DMS153 (cell line): ENCODE measurements around the gene MEN1.

Experiments
- DNase-seq: peaks from one replicate; lab custom pipeline; 2025; lab: John Stamatoyannopoulos, UW

MEN1 gene

DNA sequence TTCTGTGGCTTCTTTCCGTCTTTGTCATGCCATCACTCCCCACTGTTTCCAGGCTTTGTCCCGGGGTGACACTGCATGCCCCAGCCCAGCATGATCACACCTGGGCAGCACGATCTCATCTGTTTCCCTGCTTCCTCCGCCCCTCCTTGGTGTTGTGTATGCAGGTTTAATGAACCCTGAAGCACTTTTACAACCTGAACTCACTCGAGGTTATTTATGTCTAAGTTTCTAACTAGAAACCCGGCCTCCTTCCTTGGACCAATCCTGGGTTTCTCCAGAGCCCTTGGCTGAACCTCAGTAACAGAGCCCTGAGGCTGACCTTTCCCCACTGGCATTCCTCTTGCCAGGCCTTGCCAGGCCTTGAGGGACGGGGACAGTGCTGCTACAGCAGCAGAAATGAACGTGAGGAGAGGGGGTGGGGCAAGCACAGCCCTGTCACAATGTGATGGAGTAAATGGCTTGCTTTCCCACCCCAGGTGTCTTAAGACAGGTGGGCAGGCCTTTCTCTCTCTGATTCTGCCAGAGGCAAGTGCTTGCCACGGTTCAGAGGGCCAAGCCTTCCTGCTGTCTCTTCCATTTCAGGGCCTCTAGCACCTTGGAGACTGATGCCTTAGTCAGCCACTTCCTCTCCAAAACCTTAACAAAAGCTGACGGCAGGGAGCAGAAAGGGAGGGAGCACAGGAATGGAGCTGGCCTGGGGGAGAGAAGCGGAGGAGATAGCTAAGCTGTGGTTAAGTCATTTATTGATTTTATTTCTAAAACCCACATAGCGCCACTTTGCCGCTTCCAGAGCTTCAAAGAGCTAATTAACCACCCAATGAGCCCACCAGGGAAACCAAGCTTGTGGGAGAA lies 47.5 kb downstream of the MEN1 start:
- DNase-seq: no peak

DNA sequence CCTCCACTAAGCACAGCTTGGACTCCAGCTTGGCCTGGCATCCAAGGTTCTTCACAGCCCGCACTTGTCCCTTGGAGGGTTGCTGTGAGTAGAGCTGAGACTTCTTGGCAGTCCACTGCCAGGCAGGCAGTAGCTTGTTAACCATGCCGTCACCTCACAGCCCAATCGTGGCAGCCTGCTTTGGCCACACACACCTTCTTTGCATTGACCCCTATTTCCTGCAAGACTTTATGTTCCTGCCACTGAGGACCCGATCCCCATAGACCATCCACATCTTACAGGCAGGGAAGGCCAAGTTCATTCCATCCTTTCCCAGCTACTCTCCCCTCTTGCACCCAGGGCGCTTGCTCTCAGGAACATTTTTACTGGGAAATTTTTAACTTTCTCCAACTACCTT lies 48.1 kb downstream of the MEN1 start:
- DNase-seq: no peak

DNA sequence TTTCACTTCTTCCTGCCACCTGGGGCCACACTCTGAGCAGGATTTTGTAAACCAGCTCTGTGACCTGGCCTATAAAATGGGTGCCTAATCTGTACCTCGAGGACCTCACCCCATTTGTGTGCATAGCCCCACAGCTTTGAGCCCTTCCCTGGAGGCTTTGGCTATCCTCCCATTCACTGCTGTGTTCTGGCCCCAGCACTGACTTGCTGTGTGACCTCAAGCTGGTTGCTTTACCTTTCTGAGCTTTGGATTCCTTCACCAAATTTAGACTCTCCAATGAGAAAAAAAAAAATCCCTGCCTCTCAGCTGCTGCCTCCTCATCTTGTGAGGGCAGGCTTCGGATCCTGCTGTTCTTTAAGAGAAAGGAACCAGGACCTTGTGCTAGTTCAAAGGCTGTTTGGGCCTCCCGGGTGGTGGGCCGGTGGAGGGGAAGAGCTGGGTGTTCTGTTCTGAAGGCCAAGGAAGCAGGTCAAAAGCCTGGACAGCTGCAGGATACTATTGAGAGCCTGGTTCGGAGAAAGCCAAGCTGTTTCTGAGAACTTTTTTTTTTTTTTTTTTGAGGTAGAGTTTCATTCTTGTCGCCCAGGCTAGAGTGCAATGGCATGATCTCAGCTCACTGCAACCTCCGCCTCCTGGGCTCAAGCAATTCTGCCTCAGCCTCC lies 49.5 kb downstream of the MEN1 start:
- DNase-seq: no peak

DNA sequence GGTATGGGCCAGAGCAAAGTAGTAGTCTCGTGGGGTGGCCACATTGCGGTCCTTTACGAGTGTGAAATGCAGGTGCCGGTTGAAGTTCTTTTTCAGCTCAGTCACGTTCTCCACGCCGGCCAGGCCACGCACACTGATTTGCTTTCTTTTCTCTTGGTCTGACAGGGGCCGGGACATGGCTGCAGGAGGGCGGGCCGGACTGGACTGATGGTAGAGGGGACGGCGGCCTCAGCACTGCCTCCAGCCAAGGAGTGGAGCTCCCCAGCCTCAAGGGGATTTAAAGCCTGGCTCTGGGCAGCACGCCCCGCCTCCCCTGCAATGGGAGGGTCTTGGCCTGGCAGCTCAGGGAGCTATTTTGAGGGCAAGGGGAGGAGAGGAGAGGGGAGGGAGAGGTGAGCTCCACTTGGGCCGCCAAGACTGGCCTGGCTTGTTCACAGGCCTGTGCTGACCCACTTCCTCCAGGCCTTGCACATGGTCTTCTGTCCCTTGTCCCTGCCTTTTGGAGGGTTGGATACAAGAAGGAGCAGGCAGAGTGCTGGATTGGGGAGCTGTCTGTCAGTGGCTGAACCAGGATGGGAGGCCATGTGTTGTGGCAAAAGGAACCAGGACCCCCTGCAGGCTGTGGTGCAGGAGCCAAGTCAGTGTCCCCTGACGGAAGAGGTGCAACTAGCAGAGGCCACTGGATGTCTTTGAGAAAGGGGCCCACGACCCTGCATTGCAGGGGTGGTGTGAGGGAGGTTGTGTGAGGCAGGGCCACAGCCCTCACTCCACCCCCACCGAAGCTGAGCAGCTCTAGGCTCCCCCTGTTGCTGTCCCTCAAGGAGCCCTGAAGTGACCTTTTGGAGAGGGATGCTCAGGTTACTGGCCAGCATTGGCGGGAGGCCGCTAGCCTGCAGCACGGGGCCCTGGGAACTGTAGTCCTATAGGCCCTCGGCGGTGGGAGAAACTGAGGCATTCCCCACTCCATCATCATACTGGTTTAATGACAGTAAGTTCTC lies 50.3 kb downstream of the MEN1 start, which contains the start of gene PYGM:
Gene PYGM (minus strand): TSS at position 253 of the 998 bp plus-strand sequence. CDS start 76 bp downstream, at position 177.
- DNase-seq: no peak

DNA sequence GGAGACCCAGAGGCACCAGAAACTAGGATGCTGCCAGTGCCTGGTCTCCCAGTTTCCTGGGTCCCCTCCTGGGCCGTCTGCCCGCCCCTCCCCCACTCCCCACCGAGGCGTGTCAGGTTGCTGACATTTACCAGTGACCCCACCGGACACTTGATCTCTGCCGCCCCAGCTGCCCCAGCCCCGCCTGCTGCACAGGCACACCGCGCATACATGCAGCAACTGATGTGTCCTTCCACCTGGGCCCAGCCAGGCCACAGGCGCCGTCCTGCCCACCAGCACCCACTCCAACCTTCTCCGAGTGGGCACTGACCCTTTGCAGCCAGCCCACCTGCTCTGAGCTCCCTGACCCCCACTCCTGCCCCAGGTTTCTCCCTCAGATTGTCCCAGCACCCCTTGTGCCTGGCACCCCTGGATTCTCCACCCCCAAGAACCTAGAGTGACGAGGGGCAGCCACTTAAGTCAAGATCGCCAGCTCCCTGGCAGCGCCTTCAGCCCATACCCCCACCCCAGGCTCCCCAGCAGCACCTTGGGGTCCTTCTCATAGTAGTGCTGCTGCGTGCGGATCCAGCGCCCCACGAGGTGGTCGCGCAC lies 51.1 kb downstream of the MEN1 start:
- DNase-seq: no peak

DNA sequence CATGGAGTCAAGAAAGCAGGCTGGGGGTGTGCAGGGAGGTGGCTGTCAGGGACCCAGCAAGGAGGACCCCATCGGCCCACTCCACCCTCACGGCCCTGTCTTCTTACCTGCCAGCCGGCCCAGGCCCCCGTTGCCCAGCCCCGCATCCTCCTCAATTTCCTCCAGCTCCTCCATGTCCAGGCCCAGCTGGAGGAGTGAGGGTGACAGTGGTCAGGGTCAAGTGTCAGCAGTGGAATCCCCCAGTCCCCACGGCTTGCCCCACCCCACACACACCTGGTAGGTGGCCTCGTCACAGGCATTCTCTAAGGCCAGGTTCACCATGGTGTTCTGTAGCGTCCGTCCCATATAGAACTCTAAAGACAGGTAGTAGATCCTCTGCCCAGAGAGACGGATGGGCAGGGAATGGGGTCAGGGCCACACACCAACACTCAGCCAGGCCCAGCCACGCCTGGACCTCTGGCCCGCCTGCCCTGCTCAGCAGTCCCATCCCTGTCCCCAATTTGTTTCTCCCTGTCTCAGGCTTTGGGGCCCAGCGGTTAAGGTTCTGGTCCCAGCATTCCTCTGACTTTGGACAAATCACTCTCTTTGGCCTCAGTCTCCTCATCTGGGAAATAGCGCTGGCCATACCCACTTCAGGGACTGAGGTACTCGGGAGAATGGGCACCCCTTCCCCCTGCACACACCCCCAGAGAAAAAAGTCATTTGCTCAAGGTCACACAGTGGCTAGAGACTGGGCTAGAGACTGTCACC lies 51.8 kb downstream of the MEN1 start:
- no peak for DNase-seq

DNA sequence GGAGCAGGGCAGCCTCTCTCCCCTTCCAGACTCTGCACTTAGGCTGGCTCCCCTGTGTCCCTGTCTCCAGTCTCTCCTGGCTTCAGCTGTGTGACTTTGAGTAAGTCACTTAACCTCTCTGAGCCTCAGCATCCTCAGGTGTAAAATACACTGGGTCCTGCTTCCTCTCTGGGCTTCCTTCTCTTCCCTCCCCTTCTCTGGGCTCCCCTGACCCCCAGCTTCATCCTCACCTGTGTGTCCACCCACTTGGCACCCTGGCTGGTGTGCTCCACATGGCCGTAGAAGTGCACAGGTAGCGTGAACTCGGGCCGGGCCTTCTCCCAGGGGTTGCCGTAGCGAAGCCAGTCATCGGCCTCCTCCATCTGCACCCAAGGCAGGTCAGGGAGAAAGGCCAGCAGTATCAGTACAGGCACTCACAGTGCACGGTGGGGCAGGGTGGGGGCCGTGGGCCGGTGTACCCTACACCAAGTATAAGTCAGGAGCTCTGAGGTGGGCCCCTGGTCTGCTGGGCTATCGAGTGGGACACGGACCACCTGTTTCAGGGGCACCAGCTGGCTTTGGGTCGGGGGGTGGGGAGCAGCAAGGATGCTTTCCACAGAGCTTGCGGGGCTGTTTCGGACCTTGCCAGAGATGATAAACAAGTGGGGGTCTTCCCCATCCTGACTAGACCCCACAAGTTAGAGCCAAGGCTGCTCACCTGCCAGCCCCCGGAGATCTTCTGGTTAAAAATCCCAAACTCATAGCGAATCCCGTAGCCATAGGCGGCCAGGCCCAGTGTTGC lies 52.6 kb downstream of the MEN1 start:
- DNase-seq: no peak

DNA sequence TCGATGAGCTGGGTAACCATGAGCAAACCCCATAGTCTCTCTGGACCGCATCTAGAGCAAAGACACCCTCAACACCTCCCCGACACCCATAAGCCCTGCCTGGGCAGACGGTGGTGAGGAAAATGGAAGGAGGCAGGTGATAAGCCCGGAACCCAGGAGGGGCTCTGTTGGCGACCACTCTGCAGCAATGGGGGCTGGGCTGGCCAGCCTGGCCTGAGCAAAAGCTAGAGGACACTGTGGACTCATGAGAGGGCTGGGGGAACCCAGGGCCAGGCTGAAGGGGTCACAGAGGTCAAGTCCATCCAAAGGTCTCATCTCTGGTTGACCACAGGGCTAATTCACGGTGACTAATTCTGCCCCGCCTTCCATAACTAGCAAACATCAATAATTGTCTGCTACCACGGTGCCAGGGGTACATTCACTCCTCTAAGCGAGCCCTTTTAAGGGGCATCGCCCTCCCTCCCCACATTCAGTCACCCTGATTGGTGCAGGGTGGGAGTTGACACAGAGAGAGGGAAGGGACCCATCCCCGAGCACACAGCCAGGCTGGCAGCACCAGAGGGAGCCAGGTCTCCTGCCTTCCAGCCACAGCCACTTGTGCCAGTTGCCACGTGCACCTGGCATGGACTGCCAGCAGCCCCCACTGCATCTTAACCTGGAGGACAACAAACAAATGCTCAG lies 54.5 kb downstream of the MEN1 start:
- no peak for DNase-seq

DNA sequence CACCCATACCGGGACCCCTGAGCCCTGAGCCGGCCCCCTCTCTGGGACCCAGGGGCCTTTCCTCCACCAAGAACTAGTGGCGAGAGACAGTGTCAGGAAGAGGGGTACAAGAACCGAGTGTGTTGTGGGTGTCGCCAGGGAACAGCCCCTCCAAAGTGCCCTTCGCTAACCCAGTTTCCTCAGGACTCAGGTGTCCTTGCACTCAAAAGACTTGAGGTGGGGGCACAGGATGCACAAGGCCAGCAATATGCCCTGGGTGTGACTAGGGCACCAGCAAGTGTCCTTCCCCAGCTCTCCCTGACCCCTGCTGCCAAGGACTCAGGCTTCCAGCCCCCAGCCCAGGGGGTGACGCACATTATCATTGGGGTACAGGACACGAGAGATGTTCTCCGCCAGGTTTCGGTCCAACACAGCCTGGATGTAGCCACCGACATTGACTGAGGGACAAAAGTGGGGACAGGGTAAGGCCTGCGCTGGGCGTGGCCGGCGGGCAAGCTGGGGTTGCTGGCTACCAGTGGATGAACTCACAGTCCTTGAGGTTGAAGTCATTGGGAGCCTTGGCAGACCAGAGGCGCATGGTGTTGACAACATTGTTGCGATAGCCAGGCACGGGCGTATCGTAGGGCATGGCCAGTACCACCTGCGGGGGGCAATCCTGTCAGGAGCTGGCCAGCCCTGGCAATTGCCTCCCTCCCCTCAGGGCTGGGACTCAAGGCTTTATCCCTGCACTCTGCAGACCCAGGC lies 55.3 kb downstream of the MEN1 start:
- DNase-seq: no peak

DNA sequence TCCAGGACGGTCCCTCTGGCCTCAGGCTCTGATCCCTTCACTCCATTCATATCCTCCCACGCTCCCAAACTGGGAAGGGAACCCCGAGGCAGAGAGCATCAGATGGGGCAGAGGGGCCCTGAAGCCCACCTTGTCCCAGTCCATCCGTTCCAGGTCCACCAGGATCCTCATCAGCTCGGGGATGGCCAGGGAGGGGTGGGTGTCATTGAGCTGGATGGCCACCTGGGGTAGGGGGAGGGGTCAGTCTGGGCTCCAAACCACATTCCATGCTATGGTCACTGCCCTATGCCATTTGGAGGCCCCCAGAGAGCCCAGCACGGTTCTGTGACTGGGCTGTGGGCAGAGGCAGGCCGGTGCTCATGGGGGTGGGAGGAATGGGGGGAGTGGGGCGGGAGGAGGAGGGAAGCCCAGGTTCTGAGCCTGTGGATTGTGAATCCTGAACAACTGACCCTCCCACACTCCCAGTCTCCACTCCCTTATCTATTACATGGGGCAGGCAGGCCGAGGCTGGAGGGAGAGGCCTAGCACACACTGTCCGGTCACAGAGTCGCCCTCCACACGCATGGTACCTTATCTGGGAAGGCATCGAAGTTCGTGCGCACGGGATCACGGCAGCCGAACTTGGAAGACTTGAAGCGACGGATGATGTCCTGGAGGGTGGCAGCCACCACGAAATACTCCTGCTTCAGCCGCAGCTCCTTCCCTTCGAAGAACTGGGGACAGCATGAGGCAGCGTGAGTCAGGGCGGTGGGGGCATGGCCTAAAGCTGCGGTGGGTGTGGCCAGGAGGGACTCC lies 56.0 kb downstream of the MEN1 start:
- no peak for DNase-seq
